Femur (tissue), 1 donor: ENCODE data around the gene CDKAL1.
A peak's percentile ranks its signal among the peaks of the same experiment; 100 is the strongest.

ENCODE experiments used
- DNase-seq: peaks from one replicate; pipeline ENCODE4 v3.0.0-alpha.2; 2017

CDKAL1 gene

DNA sequence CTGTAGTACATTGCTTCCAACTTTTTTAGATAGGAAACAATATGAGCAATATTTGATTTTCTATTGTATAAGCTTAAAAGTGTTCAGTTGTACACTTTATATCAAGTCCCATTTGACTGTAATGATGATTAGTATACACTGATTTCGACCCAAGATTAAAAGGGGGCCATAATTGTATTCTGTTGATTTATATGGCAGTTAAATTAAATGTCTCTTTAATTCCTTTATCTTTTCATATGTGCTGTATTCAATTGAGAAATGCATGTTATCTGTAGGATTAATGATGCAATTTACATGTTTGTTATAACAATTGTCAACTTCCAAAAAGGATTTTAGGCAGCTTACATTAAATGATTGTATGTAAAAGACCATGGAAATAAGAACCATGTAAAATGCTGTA is 317.5 kb downstream of the CDKAL1 start:
- no peak for DNase-seq

DNA sequence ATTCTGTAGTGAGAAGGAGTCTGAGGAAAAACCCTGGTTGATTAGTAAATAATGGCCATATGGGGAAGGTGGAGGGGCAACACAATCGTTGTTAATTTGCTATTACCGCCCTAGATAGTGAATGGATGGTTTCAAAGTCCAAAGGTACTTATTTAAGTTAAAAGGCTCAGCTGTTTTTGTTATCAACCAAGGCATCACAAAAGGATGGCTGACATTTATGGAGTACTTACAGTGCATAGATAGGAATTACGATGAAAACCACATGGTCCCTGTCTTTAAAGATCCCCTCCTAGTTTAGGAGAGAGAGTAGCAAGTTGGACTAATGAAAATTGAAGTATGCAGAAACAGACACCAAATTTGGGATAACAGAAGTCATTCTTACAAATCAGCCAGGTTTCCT is 319.6 kb downstream of the CDKAL1 start:
- no peak for DNase-seq

DNA sequence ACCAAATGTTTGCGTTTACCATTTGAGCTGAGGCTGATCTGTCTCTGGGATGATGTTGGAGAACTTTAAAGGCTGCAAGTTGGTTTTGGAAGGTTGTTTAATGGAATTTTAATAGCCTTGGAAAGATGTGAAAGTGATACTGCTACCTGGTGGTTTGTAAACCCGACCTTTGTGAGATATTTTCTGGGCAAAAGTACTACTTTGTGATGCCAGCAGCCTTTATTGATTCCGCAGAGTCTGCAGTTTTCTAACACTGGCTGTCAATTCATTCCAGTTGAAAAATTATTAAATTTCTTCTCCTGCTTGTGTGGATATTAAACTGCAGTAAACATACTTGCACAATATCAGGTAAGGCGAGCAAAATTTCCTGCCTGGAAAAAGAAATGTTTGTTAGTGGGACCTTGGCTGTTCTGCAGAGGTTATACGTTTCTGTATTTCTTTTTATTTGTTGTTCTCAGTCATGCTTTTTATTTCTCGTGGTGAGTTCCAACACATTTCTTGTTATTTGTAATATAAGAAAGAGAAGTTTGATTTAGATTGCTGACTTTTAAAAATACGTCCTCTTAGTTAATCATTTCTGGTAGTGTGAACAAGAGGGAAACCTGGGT is 322.5 kb downstream of the CDKAL1 start:
- no peak for DNase-seq

DNA sequence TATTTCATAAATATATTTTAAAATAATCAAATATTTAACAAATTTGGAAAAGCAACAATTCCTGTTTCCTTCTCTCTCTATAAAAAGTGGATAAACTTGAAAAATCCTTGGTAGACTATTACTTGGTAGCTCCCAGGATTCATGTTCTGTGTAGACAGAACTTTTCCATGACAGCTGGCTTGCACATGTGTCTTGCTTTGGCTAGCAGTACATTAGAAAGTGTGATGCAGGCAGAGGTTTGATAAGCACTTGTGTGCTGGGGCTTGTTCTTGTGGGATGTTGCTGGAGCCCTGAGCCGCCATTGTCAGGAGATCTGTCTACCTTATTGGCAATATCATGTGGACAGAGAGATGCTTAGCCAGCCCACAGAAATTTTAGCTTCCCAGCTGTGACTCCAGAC is 327.2 kb downstream of the CDKAL1 start:
- DNase-seq = no peak

DNA sequence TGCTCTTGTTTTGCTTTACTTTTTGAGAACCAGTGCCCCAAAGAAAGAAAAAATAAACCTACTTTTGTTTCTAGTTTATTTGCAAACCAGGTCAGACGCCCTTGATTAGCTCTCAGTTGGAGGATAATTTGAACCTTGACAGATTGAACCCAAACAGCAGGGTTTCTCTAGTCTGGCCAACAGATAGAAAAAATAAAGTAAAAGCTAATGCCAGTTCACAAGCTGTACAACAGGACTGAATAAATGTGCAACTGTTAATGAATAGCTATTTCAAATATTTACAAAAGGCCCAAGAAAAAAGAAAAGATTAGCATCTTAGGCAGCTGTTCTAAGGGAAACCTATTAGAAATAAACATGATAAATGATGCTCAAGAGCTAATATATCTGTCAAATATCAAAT is 331.8 kb downstream of the CDKAL1 start:
- no peak for DNase-seq

DNA sequence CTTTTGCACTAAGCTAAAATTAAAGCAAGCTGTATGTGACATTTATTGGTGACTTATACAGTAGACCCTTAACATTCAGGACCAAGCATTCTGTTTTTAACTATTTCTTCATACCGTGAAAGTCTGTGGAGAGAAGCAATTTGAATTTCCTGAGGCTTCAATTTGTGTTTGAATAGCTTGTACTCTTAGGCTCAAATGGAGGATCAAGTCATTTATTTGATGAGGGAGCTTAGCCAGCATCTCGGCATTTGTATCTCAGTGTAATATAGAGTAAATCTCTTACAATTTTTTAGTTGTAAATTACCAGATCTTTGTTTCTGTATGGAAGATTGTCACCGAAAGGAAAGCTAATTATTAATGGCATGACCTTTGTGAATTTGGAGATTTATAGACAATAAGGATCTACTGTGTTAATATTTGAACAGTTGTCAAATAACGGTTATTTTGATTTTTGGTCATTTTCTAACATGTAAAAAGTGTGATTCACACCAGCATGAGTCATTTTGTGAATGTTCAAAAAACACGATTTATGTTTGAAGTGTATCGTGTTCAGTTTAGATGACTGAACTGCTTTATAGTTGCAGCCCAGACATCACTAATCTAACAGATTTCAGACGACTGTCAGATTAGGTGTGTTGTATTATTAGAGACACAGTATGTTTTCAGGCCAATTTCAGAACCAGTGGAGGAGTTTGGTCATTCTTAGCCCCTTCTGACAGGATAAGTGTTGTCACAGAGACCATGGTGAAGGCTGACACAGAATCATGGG is 332.9 kb downstream of the CDKAL1 start:
- DNase-seq = no peak

DNA sequence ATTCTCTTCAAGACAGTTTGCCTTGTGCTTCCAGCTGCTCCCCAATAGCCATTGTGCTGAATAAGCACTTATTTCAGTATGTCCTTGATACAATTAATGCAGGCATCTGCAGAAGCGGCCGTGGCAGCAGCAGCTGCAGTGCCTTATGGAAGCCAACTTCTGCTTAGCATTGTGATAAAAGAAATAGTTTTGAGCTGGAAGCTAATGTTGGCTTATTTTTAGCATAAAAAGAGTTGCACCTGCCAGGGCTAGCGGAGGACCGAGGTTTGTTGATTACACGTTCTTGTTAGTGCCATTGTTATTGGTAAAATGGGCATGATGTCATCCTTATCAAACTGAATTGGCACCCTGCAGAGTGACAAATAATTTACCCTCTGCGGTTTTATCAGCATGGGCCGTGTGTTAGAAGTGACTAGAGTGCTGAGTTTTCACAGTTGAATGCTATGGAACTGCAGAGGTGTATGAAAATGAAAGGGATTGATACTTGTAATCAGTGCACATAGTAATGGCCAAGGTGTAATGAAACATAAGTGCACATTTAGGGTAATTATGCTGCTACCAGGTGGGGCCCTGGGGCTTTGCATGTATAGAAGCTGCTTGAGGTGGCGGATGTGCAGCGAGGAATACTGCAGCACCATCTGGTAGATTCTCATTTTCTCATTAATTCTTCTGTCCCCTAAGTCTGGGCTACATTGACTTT is 334.3 kb downstream of the CDKAL1 start:
- DNase-seq = no peak

DNA sequence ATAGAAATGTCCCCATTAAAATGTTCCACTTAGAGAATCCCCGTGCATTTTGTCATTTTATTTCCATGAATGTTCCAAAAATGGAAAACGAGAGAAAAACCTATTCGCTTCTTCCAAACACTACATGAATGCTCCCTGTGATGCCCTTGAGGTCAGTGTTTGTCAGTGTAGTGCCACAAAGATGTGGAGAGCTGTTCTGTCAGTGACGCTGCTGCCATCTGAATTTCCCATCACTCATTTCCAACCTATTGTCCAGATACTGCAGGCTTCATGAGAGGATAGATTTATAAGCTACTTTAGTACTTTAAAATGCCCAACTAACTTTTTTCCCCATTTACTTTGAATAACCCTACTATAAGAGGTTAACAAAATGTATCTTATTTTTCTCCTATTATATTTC is 335.8 kb downstream of the CDKAL1 start:
- DNase-seq = no peak

DNA sequence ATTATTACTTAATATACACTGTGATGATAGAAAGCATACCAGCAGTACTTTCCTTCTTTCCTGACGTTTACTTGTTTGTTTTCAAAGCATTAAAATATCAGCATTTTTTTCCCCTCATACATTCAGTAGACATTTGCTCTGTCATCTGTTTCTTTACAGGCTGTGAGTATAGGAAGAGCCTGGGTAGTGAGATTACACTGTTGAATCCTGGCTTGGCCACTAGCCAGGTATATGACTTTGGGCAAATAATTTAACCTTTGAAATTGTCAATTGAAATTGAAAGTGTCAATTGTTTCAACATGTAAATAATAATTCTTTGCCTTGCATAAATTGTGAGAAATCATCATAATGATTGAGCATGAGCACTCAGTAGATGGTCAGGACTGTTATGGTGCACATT is 336.2 kb downstream of the CDKAL1 start:
- no peak for DNase-seq

DNA sequence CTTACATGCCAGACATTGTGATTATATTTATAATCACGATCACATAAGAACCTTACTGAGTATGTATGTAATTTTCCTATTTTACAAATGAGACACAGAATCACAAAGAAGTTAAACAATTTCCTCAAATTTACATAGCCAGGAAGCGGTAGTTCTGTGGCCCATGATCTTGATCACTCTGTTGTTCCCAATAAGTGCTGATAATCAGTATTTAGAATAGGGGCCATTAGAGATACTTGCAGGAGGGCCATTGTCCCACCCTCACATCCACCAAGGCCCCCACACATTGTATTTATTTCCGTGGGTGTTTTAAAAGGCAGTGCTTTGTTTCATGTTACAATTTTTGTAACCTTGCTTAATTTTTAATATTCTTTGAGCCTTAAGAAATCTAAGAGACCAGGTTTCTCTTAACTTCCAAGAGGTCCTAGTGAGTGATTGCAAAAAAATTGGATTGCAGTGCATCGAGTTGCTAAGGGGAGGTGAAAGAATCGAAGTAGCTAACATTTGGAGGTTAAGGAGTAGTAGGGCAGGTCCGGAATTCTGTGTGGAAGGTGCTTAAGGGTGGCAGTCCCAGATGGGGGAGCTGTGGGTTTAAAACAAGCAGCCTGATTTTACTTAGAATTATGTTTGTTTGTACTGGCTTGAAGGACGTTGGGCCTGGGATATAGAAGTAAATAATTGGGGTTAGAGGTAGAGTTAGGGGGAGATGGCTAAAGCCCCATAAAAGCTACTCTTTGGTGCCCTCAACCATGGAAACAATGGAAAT is 339.4 kb downstream of the CDKAL1 start:
- no peak for DNase-seq

DNA sequence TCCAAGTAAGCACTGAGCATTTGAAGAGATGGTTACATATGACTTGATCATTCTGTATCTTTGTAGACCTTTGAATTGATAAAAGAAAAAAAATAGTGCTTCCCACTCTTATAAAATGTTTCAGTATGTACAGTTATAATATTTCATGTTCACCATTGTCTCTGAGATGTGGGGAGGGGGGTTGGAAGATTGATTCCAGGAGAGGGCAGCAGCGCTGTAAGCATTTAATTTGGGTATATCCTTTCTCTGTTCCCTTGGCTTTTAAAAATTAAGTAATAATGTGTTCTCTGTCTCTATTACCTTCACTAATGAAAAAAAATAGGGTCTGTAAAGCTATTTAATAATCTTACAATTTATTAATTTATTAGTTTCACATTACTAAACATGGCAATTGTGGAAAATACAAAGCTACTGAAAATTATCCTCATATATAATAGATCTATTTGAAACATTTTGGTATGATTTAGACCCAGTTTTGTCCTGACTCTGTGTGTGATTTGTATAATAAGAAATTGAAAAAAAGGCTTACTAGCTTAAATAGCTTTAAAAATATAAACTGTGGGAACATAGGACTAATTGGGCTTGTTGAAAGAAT is 341.2 kb downstream of the CDKAL1 start:
- DNase-seq = peak; percentile 34

DNA sequence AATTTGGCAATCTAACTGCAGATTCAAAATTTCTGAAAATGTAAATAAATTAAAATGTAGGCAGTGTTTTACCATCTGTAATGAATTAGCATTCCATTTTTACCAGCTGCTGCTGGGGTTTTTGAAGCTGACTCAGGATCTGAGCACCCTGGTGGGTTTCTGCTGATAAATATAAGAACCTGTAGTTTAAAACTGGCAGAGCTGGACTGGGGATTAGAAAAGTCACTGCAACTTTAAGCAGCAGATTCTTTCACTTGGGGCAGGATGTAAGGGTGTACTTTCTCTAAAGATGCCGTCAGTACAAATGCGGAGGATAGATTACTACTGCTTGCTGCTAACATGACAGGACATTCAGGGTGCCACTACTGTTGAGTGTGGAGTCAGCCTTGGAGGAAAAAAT is 341.8 kb downstream of the CDKAL1 start:
- DNase-seq = no peak

DNA sequence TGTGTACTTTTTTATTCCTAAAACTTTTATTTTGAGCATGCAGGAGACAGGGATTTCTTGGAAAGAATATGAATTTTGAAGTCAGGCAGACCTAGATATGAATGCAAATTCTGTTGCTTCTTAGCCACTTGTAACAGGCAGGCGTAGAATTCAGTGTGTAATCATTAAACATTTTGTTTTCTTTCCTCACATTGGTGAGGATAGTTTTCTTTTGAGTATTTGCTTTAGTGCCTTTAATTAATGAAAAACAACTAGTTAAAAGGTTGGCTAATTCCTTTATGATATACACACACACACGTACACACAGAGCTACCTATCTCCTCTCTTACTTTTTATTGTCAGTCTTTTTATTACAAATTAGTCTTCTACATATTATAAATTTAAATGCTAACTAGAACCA is 342.3 kb downstream of the CDKAL1 start:
- DNase-seq = no peak

DNA sequence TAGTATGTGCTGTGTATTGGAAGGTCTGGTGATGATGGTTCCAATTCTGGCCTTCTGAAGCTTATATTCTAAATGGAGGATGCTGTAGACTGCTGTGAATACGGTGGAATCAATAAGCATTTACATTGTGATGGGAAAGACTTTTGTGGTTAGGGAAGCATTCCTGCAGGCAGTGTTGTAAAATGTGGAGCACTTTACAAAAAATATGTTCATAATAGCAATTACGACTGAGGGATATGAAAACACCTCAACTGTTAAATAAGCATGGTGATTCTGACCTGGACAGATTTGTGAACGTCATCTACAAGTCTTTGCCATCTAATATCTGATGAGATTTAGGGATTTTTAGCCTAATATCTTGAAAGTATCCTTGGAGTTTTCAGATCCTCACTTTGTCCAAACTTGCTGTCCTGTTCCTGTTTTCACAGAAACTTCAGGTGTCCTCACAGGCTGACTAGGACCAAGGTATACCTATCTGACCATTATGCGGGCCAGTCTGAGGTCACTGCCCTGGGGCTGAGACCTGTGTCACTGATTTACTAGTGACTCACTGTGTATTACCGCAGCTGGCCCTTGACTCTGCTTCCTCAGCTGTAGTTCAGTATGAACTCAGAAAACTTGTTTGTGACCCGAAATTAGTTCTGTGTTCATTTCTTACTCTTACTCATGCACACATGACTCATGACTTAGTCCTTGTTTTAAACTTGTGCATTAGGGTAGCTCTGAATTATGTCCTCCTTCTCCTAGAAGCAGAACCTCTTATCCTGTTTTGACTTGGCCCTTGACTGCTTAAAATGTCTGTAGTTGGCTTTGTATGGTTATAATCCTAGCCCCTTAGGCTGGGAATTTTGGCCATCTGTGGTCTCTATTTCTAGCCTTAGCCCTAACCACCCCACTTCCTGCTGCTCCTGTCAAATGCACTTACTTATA is 343.0 kb downstream of the CDKAL1 start:
- DNase-seq = no peak

DNA sequence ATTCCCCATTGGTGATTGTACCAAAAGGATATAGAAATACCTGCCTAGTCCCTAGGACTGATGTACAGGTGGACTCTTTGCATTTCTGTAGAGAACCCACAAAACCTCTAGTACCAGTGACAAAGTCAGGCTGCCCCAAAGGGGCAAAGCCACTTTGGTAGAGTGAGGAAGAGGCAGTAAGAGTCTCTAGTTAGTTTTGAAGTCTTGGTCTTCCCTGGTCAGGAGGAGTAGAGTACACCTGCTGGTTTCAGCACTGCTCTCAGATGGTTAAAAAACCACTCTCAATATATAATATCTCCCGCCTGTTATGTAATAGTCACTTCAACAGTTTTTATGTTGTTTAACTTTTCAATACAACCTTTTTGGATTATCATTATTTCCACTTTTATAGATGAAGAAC is 344.9 kb downstream of the CDKAL1 start:
- no peak for DNase-seq

DNA sequence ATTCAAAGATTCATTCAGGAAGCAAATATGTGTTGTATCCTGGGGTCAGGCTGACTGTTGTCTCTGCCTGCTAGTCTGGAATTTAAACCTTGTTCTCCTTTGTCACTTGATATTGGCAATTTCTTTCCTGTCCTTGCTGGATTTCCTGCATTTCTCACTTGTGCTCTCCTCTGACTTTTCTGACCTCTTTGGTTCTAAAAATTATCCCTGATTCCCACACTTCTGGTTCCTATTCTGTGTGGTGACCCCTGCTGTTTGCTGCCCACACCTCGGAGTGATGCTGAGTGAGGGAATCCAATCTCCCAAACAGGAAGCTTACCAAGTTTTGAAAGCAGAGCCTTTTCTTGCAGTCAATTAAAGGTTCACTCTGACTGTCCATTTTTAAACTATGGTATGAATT is 345.3 kb downstream of the CDKAL1 start:
- no peak for DNase-seq

DNA sequence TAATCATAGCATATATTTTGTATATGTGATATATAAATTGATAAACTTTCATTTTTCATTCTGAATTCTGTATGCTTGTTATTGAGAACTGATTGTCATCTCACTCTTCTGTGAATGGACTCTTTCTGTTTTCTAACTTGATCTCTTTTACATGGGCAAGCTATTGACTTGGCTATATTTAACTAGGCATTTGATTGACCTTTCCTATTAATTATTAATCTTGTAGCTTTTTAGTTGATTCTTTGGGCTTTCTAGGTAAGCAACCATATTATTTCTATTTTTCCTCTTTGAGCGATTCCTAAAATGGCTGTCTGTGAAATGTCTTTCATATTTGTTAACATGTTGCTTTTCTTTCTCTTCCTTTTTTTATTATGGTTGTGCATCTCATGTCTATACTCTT is 347.1 kb downstream of the CDKAL1 start:
- DNase-seq = no peak

DNA sequence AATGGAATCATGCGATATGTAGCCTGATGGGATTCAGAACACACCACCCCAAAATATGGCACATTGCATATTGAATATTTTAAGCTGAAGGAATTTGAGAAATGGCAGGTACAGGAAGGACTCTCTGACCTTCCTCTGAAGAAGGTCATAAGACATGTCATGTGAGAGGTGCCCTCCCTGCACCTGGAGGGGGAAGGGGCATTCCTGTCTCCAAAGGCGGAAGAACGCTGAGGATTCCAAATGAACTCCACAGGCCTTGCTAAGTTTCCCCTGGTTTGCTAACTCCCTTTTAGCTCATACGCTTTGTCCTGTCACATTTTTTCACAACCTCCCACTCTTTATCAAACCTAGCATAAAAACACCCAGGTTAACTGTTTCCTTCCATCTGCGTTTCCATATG is 347.8 kb downstream of the CDKAL1 start:
- DNase-seq = no peak

DNA sequence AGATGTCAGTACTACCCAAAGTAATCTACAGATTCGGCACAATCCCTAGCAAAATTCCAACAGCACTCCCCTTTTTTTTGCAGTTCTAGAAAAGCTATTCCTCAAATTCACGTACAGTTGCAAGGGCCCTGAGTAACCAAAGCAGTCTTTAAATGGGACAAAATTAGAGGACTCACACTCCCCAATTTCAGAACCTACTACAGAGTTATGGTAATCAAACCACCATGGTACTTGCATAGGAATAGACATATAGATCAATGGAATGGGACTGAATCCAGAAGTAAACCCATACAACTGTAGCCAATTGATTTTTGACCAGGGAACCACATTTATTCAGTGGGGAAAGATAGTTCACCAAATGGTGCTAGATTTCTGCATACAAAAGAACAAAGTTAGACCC is 350.8 kb downstream of the CDKAL1 start:
- no peak for DNase-seq

DNA sequence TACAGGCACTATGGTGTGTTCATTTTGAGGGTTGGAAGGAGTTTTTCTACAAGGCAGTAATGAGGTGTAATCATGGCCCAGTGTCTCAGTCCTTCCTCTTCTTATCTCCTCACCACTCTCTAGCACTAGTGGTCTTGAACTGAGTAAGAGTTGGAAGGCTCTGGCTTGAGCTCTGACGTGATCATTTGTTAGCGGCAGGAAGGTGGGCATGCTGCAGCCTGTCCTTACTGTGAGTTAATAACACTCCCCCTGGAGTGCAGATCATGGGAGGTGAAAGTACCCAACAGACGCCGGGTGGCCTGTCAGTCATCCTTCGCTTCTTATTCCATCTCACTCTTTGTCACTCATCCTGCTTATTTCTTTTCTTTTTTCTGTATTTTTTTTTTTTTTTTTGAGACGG is 356.9 kb downstream of the CDKAL1 start:
- DNase-seq = no peak

DNA sequence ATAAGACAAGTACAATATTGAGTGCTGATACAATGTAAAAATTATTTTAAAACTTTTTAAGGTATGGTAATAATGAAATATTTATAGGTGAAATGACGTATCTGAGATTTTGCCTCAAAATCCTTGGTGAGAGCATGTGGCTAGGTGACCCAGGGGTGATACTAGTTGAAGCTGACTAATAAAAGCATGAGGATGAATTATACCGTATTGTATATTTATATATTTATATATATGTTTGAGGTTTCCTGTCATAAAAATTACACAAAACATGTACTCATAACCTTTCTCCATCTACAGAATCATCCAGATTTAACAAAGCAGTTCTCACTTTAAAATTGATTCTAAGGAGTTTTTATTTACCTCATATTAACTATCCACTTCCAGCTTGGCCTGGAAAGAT is 358.1 kb downstream of the CDKAL1 start:
- no peak for DNase-seq

DNA sequence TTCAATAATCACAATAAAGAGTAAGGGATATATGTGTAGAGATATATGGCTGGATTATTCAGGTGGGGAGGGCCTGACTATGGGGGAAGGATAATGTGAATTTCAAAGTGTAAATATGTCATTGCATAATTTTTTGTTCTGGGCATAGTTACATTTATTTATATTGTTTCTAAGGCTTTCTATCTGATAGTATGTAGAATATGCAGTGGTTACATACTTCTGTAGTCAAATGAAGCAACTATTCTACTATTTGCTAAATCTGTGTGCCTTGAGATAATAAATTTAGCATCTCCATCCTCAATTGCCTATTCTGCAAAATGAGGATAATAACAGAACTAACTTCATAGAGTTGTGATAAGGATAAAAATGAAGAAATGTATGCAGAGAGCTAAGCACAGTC is 359.2 kb downstream of the CDKAL1 start:
- DNase-seq = no peak
